Measurements from ENCODE around the gene TMEM145. TPM values are rescaled to one million over a fixed set of nuclear protein-coding genes. Genes with fewer than 3 reads are reported as not detected.

The TMEM145 gene
- total and polyA plus RNA-seq, 10 of the 15 experiments (the other 5 are each of a cell fraction or from before 2014, with no cell fraction given), result 0.04 to 0.97 (median 0.16) TPM; not detected in 4

GRCh38 chr19:42362342-42362741, 49.2 kb downstream of the TMEM145 start:
- no TSS peak for BruUV-seq (replicated peaks)
- DNase-seq (ENCODE audit: low read depth, low spot score), result no peak
- no peak for TF ChIP-seq ZZZ3 (IDR thresholded peaks at IDR 0.05; ENCODE audit: control insufficient read depth, insufficient read length, low read depth)
- TF ChIP-seq KLF5 (IDR thresholded peaks at IDR 0.05; ENCODE audit: partially characterized antibody), result no peak
- TF ChIP-seq GABPA (IDR thresholded peaks at IDR 0.05; ENCODE audit: low read depth), result no peak
- no peak for TF ChIP-seq ZNF274 (IDR thresholded peaks at IDR 0.05; ENCODE audit: insufficient read depth, insufficient read length)
- ChIA-PET CTCF (no interaction called here), POLR2A (no interaction called here), SMC1A (ENCODE audit: uncharacterized antibody, unreplicated experiment) (no interaction called here), RAD21 (ENCODE audit: unreplicated experiment) (no interaction called here)
- H3K4me2 ChIP-seq (ENCODE audit: control insufficient read depth, insufficient read depth), result no peak overlapping the region
- no peaks in the 10 kb centered on the region for H3K79me2 ChIP-seq (ENCODE audit: control insufficient read depth, insufficient read depth, low read length)
- no peak overlapping the region for H3K4me3 ChIP-seq
- H3K27me3 ChIP-seq (replicated peaks in 1 of 2; ENCODE audit: control insufficient read depth in 2 of 2, insufficient read depth in 2 of 2, low read length in 1 of 2), result no peaks in the 10 kb centered on the region
- H3K4me1 ChIP-seq (ENCODE audit: control insufficient read depth, insufficient read depth, low read length), result peaks cover 4% of the 10 kb centered on the region
- no peaks in the 10 kb centered on the region; a peak in 1 of 4 replicates for H3K36me3 ChIP-seq (ENCODE audit: control insufficient read depth in 2 of 2, insufficient read depth in 2 of 2, low read length in 1 of 2)
- no peak overlapping the region for H3K27ac ChIP-seq (ENCODE audit: control insufficient read depth, insufficient read depth)
- 90% methylated on average over 14 of the region's 14 CpGs for WGBS (ENCODE audit: insufficient coverage, insufficient replicate concordance, low lambda C conversion rate, missing lambda C conversion rate)
- in situ Hi-C loops (cut with MboI) (no loop called here), intact Hi-C loops (cut with micrococcal nuclease; ENCODE audit: unreplicated experiment) (no loop called here)
- H3K9me3 ChIP-seq (replicated peaks; ENCODE audit: control insufficient read depth, insufficient read depth, low read length), result peaks cover 6% of the 10 kb centered on the region; the same call in 1 of the 3 replicates
- no peak for FAIRE-seq
- H4K20me1 ChIP-seq (ENCODE audit: control insufficient read depth, insufficient read depth), result no peaks in the 10 kb centered on the region
- H3K9ac ChIP-seq (ENCODE audit: control insufficient read depth, insufficient read depth, low read length), result no peak overlapping the region
- ATAC-seq, result no peak
- H2AFZ ChIP-seq (ENCODE audit: control insufficient read depth, low read depth, low read length), result no peak overlapping the region

GRCh38 chr19:42362891-42363440, 49.9 kb downstream of the TMEM145 start:
- no peak overlapping the region; the same call in 1 of the 2 replicates for H2AFZ ChIP-seq (ENCODE audit: control insufficient read depth, low read depth, low read length)
- H3K9ac ChIP-seq (ENCODE audit: control insufficient read depth, insufficient read depth, low read length), result no peak overlapping the region
- no peak overlapping the region for H3K4me3 ChIP-seq
- ChIA-PET RAD21 (ENCODE audit: unreplicated experiment) (no interaction called here), SMC1A (ENCODE audit: uncharacterized antibody, unreplicated experiment) (no interaction called here), CTCF (no interaction called here), POLR2A (no interaction called here)
- 91% methylated on average over 13 of the region's 13 CpGs for WGBS (ENCODE audit: insufficient coverage, insufficient replicate concordance, low lambda C conversion rate, missing lambda C conversion rate)
- in situ Hi-C loops (cut with MboI) (no loop called here), intact Hi-C loops (cut with micrococcal nuclease; ENCODE audit: unreplicated experiment) (no loop called here)
- no peaks in the 10 kb centered on the region for H3K27me3 ChIP-seq (replicated peaks in 1 of 2; ENCODE audit: control insufficient read depth in 2 of 2, insufficient read depth in 2 of 2, low read length in 1 of 2)
- H3K4me1 ChIP-seq (ENCODE audit: control insufficient read depth, insufficient read depth, low read length), result peaks cover 4% of the 10 kb centered on the region
- no peak overlapping the region for H3K27ac ChIP-seq (ENCODE audit: control insufficient read depth, insufficient read depth)
- no peaks in the 10 kb centered on the region; a peak in 1 of 4 replicates for H3K36me3 ChIP-seq (ENCODE audit: control insufficient read depth in 2 of 2, insufficient read depth in 2 of 2, low read length in 1 of 2)
- DNase-seq (ENCODE audit: low read depth, low spot score) (no peak), ATAC-seq (no peak), FAIRE-seq (no peak)
- H3K4me2 ChIP-seq (ENCODE audit: control insufficient read depth, insufficient read depth), result no peak overlapping the region
- H3K9me3 ChIP-seq (replicated peaks; ENCODE audit: control insufficient read depth, insufficient read depth, low read length), result peaks cover 6% of the 10 kb centered on the region; the same call in 1 of the 3 replicates
- no TSS peak for BruUV-seq (replicated peaks)
- H4K20me1 ChIP-seq (ENCODE audit: control insufficient read depth, insufficient read depth), result no peaks in the 10 kb centered on the region
- no peaks in the 10 kb centered on the region for H3K79me2 ChIP-seq (ENCODE audit: control insufficient read depth, insufficient read depth, low read length)
- TF ChIP-seq ZBED1 (IDR thresholded peaks at IDR 0.05; ENCODE audit: borderline replicate concordance), result no peak
- TF ChIP-seq PRDM15 (CRISPR knock-in tag; IDR thresholded peaks at IDR 0.05), result no peak
- TF ChIP-seq SPI1 (IDR thresholded peaks at IDR 0.05; ENCODE audit: borderline replicate concordance, insufficient read depth, low read depth, low read length), result no peak
- TF ChIP-seq ZNF687 (IDR thresholded peaks at IDR 0.05), result no peak
- no peak for TF ChIP-seq HDAC2 (IDR thresholded peaks at IDR 0.05)
- no peak for TF ChIP-seq EZH2 (IDR thresholded peaks at IDR 0.05; ENCODE audit: borderline replicate concordance, control insufficient read depth, low read depth, low read length)

Data from GM12878 (cell line).